Activated naive CD4-positive, alpha-beta T cell treated with anti-CD3 and anti-CD28 coated beads for 36 hours (primary cell): ENCODE results near the gene PDCD6IP. TPM values are rescaled to one million over a fixed set of nuclear protein-coding genes. Genes with fewer than 3 reads are reported as not detected.

Source experiments
- CTCF ChIA-PET: fragments of 350-600 bp; sonication (Branson Sonifier 250); formaldehyde crosslinking; loops from one replicate; lab custom pipeline; 2021; ENCODE audit warnings: antibody characterized with exemption; lab: Charles Lee
- DNase-seq: peaks from one replicate; pipeline ENCODE4 v3.0.0-alpha.2; 2020
- H3K27ac Mint-ChIP-seq: one replicate; pipeline ENCODE4 v1.8.0; 2021; ENCODE audit warnings: mild to moderate bottlenecking, mixed read lengths
- H3K27me3 Mint-ChIP-seq: one replicate; pipeline ENCODE4 v1.8.0; 2021; ENCODE audit warnings: low read depth, mixed read lengths
- H3K36me3 Mint-ChIP-seq: one replicate; pipeline ENCODE4 v1.8.0; 2021; ENCODE audit warnings: low read depth, mixed read lengths
- H3K4me1 Mint-ChIP-seq: one replicate; pipeline ENCODE4 v1.8.0; 2021; ENCODE audit warnings: low read depth, mixed read lengths
- H3K4me3 Mint-ChIP-seq: one replicate; pipeline ENCODE4 v1.8.0; 2021; ENCODE audit warnings: mild to moderate bottlenecking, moderate library complexity, mixed read lengths
- H3K9me3 Mint-ChIP-seq: one replicate; pipeline ENCODE4 v1.8.0; 2021; ENCODE audit warnings: mixed read lengths
- intact Hi-C: fragments of 100-400 bp; cut with micrococcal nuclease; formaldehyde crosslinking; loops from one replicate; pipeline ENCODE4 v1.15.1; 2023
- total RNA-seq, 2 experiments: library from RNA; stranded (reverse); gene quantifications; one replicate each; pipeline ENCODE4 v1.2.3, GENCODE V29; 2021

Gene PDCD6IP
- total RNA-seq, 2 experiments from 2014 or later, result 126 to 127 TPM

DNA sequence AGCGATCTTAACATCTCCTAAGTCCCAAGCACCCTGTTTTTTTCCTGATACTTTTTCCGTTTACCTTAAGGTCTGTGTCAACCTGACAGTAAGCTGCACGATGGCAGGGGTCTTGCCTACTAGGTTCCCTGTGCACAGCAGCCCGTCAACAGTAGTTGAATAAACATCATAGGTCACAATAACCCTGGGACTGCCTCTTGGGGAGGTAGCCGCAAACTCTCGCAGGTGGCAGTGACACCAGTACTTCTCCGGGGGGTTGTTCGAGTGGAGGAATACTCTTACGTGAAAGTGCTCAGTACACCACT lies 365 bp upstream of the PDCD6IP start:
- DNase-seq, result no peak
- Mint-ChIP-seq H3K4me3 (peak overlapping the region; percentile 95), H3K9me3 (no peaks in the 10 kb centered on the region), H3K27me3 (no peaks in the 10 kb centered on the region), H3K27ac (peak overlapping the region; percentile 83), H3K4me1 (peaks cover 51% of the 10 kb centered on the region), H3K36me3 (peaks cover 7% of the 10 kb centered on the region)
- CTCF ChIA-PET, result interaction anchor here (0.9 to 2.5 kb wide), 4 partner anchors 10 to 153 kb away, joined by 4 to 12 read pairs (median 7); no protein-coding TSS in a partner anchor
- intact Hi-C loops, result loop anchor here (1.0 to 10.0 kb wide), 6 partner anchors 10 to 1113 kb away; partner anchors contain the start of genes CLASP2, CNOT10, CRTAP and UBP1

DNA sequence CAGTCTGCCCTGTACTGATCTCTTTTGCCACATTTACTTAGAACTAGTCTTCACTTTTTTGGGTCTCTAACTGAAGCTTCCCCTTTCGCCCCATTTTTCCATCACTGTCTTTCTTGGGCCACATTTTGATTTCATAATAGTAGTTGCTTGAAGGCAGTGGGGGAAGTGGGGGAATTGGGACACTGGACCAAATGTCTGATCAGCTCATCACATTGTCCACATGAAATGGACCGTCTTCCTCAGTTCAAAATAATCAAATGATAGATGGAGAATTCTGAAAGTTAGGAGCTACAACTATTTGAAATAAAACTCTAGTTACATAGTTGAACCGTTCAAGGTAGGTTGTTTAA lies 747 bp downstream of the PDCD6IP start:
- H3K9me3 Mint-ChIP-seq, result no peaks in the 10 kb centered on the region
- intact Hi-C loops, result loop anchor here (2.0 to 10.0 kb wide), 4 partner anchors 56 to 1114 kb away; partner anchors contain the start of genes CLASP2, CNOT10 and CRTAP
- no peak for DNase-seq
- H3K36me3 Mint-ChIP-seq, result peaks cover 18% of the 10 kb centered on the region
- CTCF ChIA-PET, result interaction anchor here (0.7 to 2.5 kb wide), 5 partner anchors 9 to 244 kb away, joined by 3 to 12 read pairs (median 4); no protein-coding TSS in a partner anchor
- peaks cover 62% of the 10 kb centered on the region for H3K4me1 Mint-ChIP-seq
- H3K27ac Mint-ChIP-seq, result peak overlapping the region; percentile 83
- peak overlapping the region; percentile 95 for H3K4me3 Mint-ChIP-seq
- no peaks in the 10 kb centered on the region for H3K27me3 Mint-ChIP-seq

DNA sequence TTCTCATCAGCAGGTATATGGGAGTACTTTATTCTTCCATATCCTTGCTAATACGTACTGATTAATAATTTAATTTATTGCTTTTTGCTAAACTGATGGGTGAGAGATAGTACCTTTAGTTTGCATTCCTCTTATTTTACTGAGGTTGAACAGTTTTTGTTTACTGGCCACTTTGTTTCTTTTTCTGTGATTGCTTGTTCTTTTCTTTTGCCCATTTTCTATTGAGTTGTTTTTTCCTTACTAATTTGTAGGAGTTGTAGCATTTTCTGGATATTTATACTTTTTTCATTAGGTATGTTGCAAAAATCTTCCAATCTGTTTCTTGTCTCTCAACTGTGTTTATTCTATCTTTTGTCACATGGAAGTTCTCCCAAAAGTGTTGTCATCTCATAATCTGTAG lies 4.8 kb downstream of the PDCD6IP start:
- intact Hi-C loops, result no loop called here
- DNase-seq, result no peak
- no peak overlapping the region for H3K4me3 Mint-ChIP-seq
- H3K36me3 Mint-ChIP-seq, result peaks cover 28% of the 10 kb centered on the region
- peaks cover 70% of the 10 kb centered on the region for H3K4me1 Mint-ChIP-seq
- no peak overlapping the region for H3K27ac Mint-ChIP-seq
- no peaks in the 10 kb centered on the region for H3K9me3 Mint-ChIP-seq
- CTCF ChIA-PET, result no interaction called here
- H3K27me3 Mint-ChIP-seq, result no peaks in the 10 kb centered on the region

DNA sequence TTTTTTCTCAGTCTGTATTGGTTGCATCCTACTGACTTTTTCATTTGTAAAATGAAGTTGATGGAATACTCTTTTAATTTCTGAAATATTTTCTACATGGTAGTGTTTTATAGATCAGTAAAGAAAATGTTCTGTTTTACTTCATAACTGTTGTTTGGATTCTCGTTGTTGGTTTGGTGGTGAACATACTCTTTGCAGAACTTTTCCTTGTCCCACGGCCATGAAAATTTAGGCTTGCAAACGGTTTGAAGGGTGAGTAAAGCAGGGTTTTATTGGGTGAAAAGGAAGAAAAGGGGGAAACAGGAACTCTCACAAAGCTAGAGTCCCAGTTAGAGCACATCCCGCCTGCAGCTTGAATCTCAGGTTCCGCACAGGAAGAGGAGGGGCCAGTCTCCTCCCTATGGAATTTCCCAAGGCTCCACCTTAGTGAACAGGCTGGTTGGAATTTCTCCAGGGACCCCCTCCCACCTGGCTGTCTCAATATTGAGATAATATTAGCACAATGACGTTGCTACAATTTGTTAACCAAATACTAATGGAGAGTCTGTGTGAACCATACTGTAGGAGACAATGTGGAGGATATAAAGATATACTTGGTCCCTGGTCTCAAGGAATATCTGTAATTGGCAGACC lies 5.6 kb downstream of the PDCD6IP start:
- DNase-seq, result no peak
- H3K36me3 Mint-ChIP-seq, result peaks cover 28% of the 10 kb centered on the region
- H3K4me3 Mint-ChIP-seq, result no peak overlapping the region
- CTCF ChIA-PET, result no interaction called here
- no peak overlapping the region for H3K27ac Mint-ChIP-seq
- H3K4me1 Mint-ChIP-seq, result peaks cover 78% of the 10 kb centered on the region
- H3K9me3 Mint-ChIP-seq, result no peaks in the 10 kb centered on the region
- intact Hi-C loops, result no loop called here
- no peaks in the 10 kb centered on the region for H3K27me3 Mint-ChIP-seq

DNA sequence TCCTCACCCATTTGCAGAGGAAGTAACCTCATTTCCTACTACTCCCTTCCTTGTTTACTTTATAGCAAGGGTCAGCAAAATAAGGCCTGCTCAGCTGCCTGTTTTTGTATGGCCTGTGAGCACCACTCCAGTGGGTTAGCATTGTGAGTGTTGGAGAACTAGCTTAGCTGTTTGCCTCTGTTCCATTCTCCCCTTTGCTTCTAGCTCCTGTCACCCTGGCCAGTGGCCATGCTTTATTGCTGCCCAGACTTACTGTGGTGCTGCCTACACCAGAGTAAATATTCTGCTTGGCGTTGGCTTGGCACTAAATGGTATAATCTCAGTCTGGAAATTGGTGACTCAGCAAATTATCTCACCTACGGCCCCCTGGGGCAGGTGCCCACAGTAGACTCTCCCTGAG lies 8.8 kb downstream of the PDCD6IP start:
- no peak for DNase-seq
- CTCF ChIA-PET, result interaction anchor here (2.5 kb wide), 1 partner anchor 9 kb away, joined by 8 read pairs; the partner anchor contains the start of gene PDCD6IP
- H3K9me3 Mint-ChIP-seq, result no peaks in the 10 kb centered on the region
- H3K27me3 Mint-ChIP-seq, result no peaks in the 10 kb centered on the region
- peaks cover 78% of the 10 kb centered on the region for H3K4me1 Mint-ChIP-seq
- no peak overlapping the region for H3K27ac Mint-ChIP-seq
- intact Hi-C loops, result no loop called here
- H3K4me3 Mint-ChIP-seq, result no peak overlapping the region
- peaks cover 28% of the 10 kb centered on the region for H3K36me3 Mint-ChIP-seq

DNA sequence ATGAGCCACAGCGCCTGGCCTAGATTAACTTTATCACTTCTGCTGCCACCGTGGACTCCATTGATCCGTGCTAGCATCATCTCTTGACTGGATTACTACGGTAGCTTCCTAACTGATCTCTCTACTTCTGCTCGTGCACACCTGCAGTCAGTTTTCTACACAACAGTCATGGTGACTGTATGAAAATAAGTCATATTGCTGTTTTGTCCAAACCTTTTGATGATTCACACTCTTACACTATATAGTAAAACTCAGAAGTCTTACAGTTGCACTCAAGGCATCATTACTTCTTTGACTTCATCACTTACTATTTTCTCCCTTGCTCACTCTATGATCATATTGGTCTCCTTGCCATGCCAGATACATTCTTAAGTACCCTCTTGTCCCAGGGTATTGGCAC lies 10.1 kb downstream of the PDCD6IP start:
- no peaks in the 10 kb centered on the region for H3K27me3 Mint-ChIP-seq
- DNase-seq, result peak; percentile 36
- intact Hi-C loops, result loop anchor here (1.0 to 2.0 kb wide), 2 partner anchors 10 to 24 kb away; partner anchors contain the start of gene PDCD6IP
- H3K36me3 Mint-ChIP-seq, result peaks cover 24% of the 10 kb centered on the region
- H3K4me1 Mint-ChIP-seq, result peaks cover 66% of the 10 kb centered on the region
- no peak overlapping the region for H3K27ac Mint-ChIP-seq
- no peak overlapping the region for H3K4me3 Mint-ChIP-seq
- CTCF ChIA-PET, result interaction anchor here (2.5 kb wide), 1 partner anchor 10 kb away, joined by 8 read pairs; the partner anchor contains the start of gene PDCD6IP
- no peaks in the 10 kb centered on the region for H3K9me3 Mint-ChIP-seq

DNA sequence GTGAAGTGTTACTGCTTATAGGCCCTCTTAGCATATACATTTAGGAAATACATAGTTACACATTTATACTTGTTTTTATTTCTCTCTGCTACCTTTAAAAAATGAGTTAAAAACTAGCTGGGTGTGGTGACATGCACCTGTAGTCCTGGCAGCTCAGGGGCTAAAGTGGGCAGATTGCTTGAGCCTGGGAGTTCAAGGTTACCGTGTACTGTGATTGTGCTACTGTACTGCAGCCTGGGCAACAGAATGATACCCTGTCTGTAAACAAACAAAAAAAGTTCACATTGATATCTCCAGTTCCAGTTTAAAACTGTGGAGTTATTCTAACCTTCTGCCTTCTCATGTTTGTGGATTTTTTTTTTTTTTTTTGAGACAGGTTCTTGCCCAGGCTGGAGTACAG lies 12.1 kb downstream of the PDCD6IP start:
- Mint-ChIP-seq H3K36me3 (peaks cover 21% of the 10 kb centered on the region), H3K4me1 (peaks cover 58% of the 10 kb centered on the region), H3K27me3 (no peaks in the 10 kb centered on the region), H3K9me3 (no peaks in the 10 kb centered on the region), H3K27ac (no peak overlapping the region), H3K4me3 (no peak overlapping the region)
- DNase-seq, result no peak
- CTCF ChIA-PET, result interaction anchor here (0.6 kb wide), 1 partner anchor 66 kb away, joined by 4 read pairs; no protein-coding TSS in a partner anchor
- intact Hi-C loops, result no loop called here

DNA sequence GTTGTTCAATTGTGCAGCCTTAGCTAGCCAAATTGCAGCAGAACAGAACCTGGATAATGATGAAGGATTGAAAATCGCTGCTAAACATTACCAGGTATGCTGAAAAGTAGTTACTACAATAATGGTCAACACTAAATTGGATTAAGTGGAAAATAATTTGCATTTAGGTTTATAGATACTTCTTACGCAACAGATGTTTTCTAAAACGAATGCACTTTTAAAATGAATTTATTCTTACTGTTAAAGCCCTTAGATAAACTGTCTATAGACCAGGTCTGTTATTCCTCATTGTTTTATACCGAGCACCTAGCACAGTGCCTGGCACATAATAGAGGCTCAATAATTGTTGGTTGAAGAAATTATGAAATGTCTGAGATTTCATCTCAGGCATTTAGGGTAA lies 23.6 kb downstream of the PDCD6IP start:
- Mint-ChIP-seq H3K9me3 (no peaks in the 10 kb centered on the region), H3K4me1 (peaks cover 2% of the 10 kb centered on the region), H3K4me3 (no peak overlapping the region), H3K36me3 (peaks cover 20% of the 10 kb centered on the region), H3K27ac (no peak overlapping the region), H3K27me3 (no peaks in the 10 kb centered on the region)
- intact Hi-C loops, result no loop called here
- CTCF ChIA-PET, result no interaction called here
- no peak for DNase-seq

DNA sequence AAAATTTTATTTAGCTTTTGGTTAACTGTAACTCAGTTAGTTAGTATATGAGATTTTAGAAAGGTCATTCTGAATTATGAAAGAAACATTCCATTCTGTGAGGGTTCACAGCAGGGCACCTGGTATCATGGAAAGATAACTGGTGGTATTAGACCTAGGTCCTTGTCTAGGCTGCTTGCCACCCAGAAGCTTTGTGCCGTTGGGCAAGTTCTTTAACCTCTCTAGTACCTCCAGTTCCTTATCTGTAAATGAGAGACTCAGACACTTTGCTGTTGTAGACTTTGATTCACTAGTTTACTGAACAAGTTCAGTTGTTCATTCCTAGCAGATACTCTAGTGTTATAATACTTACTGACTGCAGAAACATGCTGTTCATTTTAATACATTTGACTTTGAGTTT lies 25.4 kb downstream of the PDCD6IP start:
- H3K36me3 Mint-ChIP-seq, result peaks cover 20% of the 10 kb centered on the region
- no peak for DNase-seq
- no peak overlapping the region for H3K4me3 Mint-ChIP-seq
- H3K4me1 Mint-ChIP-seq, result peaks cover 2% of the 10 kb centered on the region
- intact Hi-C loops, result no loop called here
- H3K27me3 Mint-ChIP-seq, result no peaks in the 10 kb centered on the region
- H3K9me3 Mint-ChIP-seq, result no peaks in the 10 kb centered on the region
- CTCF ChIA-PET, result interaction anchor here (1.1 kb wide), 1 partner anchor 187 kb away, joined by 3 read pairs; no protein-coding TSS in a partner anchor
- H3K27ac Mint-ChIP-seq, result no peak overlapping the region

DNA sequence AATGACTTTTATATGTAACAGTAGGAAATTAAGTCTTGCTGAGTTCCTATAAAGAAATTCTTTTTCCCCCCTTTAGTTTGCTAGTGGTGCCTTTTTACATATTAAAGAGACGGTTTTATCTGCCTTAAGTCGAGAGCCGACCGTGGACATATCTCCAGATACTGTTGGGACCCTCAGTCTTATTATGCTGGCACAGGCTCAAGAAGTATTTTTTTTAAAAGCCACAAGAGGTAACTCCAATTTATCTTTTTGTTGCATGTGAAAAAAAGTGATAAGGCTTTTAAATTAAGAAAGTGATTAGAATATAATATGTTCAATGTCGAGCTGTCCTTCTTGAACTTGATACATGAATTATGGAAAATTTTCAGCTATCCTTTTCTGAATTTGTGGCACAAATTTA lies 26.7 kb downstream of the PDCD6IP start:
- Mint-ChIP-seq H3K4me3 (no peak overlapping the region), H3K36me3 (peaks cover 25% of the 10 kb centered on the region)
- intact Hi-C loops, result no loop called here

DNA sequence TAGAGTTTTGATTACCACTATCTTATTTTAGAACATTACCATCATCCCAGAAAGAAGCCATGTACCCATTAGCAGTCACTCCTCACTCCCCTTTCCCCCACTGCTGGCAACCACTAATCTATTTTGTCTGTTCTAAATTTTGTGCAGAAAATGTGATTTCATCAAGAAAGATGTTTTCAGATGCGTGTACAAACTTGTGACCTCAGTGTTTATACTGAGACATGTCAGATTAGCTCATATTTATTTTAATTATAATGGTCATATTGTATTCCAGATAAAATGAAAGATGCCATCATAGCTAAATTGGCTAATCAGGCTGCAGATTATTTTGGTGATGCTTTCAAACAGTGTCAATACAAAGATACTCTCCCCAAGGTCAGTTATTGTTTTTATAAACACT lies 27.8 kb downstream of the PDCD6IP start:
- H3K27ac Mint-ChIP-seq, result no peak overlapping the region
- intact Hi-C loops, result no loop called here
- no peak for DNase-seq
- no peaks in the 10 kb centered on the region for H3K27me3 Mint-ChIP-seq
- peaks cover 15% of the 10 kb centered on the region for H3K4me1 Mint-ChIP-seq
- no peak overlapping the region for H3K4me3 Mint-ChIP-seq
- CTCF ChIA-PET, result no interaction called here
- peaks cover 30% of the 10 kb centered on the region for H3K36me3 Mint-ChIP-seq
- no peaks in the 10 kb centered on the region for H3K9me3 Mint-ChIP-seq

More for the DNA sequence above, 26.7 kb downstream of the PDCD6IP start:
- Mint-ChIP-seq H3K4me1 (peaks cover 4% of the 10 kb centered on the region), H3K9me3 (no peaks in the 10 kb centered on the region), H3K27me3 (no peaks in the 10 kb centered on the region), H3K27ac (no peak overlapping the region)
- CTCF ChIA-PET, result no interaction called here
- DNase-seq, result no peak

DNA sequence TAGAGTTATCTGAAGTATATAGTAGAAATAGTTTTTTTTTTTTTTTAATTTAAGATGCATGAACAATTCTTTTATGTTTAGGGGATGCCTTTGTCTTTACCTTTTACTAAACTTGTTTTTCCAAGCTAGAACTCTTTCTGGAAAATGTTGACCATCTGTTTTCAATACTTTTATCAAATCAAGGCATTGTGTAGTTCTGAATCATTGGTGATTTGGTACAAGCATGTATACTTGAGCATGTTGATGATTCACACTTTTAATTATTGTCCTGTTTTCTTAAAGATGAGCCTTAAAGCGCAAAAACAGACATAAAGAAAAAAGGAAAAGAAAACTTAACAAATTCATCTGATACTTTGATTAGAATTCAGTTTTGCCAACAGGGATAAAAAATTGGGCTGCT lies 28.3 kb downstream of the PDCD6IP start:
- peaks cover 18% of the 10 kb centered on the region for H3K4me1 Mint-ChIP-seq
- intact Hi-C loops, result no loop called here
- no peak for DNase-seq
- H3K9me3 Mint-ChIP-seq, result no peaks in the 10 kb centered on the region
- no peak overlapping the region for H3K4me3 Mint-ChIP-seq
- H3K27ac Mint-ChIP-seq, result no peak overlapping the region
- CTCF ChIA-PET, result no interaction called here
- H3K27me3 Mint-ChIP-seq, result no peaks in the 10 kb centered on the region
- peaks cover 25% of the 10 kb centered on the region for H3K36me3 Mint-ChIP-seq

DNA sequence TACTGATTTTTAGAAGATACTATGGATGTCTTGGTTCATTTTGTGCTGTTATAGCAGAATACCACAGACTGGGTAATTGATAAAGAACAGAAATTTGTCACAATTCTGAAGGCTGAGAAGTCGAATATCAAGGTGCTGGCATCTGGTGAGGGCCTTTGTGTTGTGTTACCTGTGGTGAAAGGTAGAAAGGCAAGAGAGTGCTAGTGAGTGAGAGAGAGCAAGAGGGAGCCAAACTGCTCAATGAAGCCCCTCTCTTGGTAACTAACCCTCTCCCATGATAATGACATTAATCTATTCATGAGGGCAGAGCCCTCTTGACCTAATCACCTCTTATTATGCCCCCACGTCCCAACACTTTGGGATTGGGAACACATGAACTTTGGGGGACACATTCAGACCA lies 31.3 kb downstream of the PDCD6IP start:
- Mint-ChIP-seq H3K9me3 (no peaks in the 10 kb centered on the region), H3K36me3 (peaks cover 31% of the 10 kb centered on the region), H3K4me1 (peaks cover 32% of the 10 kb centered on the region), H3K27me3 (no peaks in the 10 kb centered on the region), H3K27ac (no peak overlapping the region), H3K4me3 (no peak overlapping the region)
- CTCF ChIA-PET, result no interaction called here
- no peak for DNase-seq
- intact Hi-C loops, result no loop called here
